ENCODE data around the gene FOXA1. TPM values are rescaled to one million over a fixed set of nuclear protein-coding genes. Genes with fewer than 3 reads are reported as not detected.

Gene FOXA1
- total and polyA plus RNA-seq, 2 of the 8 experiments (the other 6 are each of a cell fraction or from before 2014, with no cell fraction given), result 0.08 to 0.20 TPM

DNA sequence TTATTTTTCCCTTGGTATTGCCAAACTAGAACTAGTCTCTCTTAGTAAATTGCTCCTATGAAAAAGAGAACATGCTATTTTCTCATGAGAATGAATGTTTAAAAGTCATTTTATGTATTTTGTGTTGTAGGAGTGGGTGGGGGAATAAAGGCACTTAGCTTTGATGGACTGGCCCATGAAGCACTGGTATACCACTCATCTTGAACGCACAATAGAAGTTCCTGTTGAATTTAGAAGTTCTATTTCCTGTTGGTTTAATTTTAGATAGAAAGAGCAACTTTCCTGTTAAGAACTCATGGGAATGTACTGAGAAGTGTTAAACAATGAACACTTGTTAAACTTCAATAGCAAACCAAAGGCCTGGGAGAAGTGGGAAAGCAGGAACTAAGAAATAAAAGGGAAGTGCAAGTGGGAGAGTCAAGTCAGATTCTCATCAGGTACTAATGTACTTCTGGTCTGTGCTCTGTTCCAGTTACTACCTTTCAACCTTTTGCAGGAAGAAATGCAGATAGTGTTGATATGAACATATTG lies 23.5 kb upstream of the FOXA1 start (continued):
- no peak for TF ChIP-seq NRF1 (IDR thresholded peaks at IDR 0.05; ENCODE audit: low read depth, low read length)
- no peak for TF ChIP-seq GTF2F1 (IDR thresholded peaks at IDR 0.05; ENCODE audit: borderline replicate concordance, low read depth, low read length)
- no peak for TF ChIP-seq MAFK (IDR thresholded peaks at IDR 0.05; ENCODE audit: low read depth, low read length)
- TF ChIP-seq CHD2 (IDR thresholded peaks at IDR 0.05; ENCODE audit: low read length), result no peak
- no peak for TF ChIP-seq RAD21 (IDR thresholded peaks at IDR 0.05 in 1 of 2, conservative IDR thresholded peaks at IDR 0.05 in 1 of 2; ENCODE audit: low read depth in 2 of 2, low read length in 2 of 2)
- TF ChIP-seq, protein P1, sequence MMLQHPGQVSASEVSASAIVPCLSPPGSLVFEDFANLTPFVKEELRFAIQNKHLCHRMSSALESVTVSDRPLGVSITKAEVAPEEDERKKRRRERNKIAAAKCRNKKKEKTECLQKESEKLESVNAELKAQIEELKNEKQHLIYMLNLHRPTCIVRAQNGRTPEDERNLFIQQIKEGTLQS (IDR thresholded peaks at IDR 0.05; ENCODE audit: insufficient read depth, low read depth, low read length), result no peak
